HS-5 (cell line): ENCODE measurements around the gene ANO7.
"Not testable (repeated sequence)": the region's sequence is repeated elsewhere in the genome, so short reads cannot be mapped to it uniquely, and the experiment has no call there.

ENCODE experiments used
- DNase-seq: peaks from one replicate; pipeline ENCODE4 v3.0.0-alpha.2; 2012; ENCODE audit warnings: low read depth

ANO7 gene

DNA sequence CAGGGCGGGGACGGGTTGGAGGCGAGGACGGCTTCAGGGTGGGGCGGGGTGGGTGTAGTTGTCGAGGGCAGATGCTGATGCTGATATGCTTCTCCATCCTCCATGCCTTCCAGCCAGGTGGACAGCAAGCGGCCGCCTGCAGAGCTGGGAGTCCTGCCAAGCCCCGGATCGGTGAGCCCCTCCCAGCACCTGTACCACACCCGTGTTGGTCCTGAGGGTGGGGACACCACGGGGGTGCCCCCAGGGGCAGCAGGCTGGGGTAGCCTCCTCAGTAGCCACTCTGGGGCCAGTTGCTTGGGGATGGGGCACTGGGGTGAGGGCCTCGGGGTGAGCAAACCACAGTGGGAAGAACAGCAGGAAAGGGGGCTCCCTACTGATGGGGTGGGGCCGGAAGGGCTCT, 2.6 kb downstream of the ANO7 start:
- no peak for DNase-seq

DNA sequence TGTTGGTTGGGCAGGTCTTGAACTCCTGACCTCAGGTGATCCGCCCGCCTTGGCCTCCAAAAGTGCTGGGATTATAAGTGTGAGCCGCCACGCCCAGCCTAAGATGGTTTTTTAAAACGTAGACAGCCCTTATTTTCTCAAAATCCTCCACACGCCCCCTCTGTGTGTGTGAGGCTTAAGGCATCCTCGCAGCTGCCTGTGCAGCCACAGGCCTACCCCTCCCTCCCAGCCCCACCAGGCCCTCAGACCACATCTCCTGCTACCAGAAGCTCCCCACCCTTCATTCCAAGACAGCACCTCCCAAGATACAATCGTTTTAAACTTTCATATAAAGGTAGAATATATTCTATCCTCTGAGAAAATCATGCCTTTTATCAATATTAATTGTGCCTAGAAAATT, 4.8 kb downstream of the ANO7 start:
- no peak for DNase-seq

DNA sequence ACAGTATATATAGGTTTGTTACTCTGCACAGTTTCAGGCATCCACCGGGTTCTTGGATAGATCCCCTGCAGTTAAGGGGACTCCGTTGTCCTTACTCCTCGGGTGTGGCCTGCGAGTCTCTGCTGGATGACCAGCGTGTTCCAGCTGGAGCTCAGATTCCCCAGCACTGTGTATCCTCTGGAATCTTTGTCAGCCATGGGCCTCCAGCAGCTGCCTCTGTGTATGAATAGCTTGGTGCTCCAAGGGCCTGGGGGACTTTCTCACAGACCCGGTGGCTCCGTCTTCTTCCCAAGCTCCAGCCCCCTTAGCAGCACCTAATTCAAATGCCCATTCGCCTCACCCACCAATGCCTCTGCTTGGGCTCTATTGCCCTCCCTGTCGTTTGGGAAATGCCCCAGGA, 6.3 kb downstream of the ANO7 start:
- no peak for DNase-seq

DNA sequence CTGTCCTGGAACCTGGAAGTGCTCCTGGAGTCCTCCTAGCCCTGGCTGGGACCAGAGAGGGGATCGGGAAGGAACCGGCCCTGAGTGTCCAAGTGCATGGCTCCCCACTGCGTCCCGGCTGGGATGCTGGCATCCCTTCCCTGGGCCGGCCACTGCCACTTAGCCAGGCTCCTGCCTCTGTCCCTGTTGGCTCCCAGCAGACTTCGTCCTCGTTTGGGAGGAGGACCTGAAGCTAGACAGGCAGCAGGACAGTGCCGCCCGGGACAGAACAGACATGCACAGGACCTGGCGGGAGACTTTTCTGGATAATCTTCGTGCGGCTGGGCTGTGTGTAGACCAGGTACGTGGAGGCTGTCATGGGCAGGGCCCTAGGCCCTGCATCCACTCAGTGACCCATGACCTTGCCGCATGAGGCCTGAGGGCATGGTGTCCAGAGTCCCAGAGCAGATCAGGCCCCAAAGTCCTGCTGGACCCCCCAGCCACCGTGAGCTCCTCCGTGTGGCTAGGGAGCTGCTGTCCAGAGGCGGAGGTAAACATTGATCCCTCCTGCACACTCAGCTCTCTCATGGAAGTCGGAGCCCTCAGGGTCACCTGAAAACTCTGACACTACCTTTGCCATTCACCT, 7.1 kb downstream of the ANO7 start:
- no peak for DNase-seq

DNA sequence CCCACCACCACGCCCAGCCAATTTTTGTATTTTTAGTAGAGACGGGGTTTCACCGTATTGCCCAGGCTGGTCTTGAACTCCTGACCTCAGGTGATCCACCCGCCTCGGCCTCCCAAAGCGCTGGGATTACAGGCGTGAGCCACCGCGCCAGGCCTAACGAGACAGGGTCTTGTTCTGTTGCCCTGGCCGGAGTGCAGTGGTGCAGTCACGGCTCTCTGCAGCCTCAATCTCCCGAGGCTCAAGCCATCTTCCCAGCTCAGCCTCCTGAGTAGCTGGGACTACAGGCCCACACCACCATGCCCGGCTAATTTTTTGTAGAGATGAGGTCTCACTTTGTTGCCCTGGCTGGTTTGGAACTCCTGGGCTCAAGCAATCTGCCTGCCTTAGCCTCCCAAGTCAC, 8.8 kb downstream of the ANO7 start:
- not testable (repeated sequence) for DNase-seq

DNA sequence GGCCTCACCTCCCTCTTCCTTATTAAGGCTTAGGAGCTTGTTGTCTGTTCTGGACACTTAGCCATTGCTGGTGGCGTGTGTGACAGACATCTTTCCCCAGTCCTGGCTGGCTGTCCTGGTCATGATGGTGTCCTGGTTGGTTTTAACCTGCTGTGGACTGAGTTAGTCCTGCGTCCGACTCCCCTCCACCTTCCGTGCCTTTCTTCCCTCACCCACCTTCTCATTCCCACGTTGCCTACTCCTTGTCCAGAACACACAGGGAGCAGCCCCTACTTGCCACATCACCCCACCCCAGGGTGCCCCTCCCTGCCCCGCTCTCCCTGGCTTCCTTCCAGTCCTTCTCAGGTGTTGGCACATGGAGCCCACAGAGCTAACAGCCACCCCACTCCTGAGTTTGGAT, 9.5 kb downstream of the ANO7 start:
- no peak for DNase-seq

DNA sequence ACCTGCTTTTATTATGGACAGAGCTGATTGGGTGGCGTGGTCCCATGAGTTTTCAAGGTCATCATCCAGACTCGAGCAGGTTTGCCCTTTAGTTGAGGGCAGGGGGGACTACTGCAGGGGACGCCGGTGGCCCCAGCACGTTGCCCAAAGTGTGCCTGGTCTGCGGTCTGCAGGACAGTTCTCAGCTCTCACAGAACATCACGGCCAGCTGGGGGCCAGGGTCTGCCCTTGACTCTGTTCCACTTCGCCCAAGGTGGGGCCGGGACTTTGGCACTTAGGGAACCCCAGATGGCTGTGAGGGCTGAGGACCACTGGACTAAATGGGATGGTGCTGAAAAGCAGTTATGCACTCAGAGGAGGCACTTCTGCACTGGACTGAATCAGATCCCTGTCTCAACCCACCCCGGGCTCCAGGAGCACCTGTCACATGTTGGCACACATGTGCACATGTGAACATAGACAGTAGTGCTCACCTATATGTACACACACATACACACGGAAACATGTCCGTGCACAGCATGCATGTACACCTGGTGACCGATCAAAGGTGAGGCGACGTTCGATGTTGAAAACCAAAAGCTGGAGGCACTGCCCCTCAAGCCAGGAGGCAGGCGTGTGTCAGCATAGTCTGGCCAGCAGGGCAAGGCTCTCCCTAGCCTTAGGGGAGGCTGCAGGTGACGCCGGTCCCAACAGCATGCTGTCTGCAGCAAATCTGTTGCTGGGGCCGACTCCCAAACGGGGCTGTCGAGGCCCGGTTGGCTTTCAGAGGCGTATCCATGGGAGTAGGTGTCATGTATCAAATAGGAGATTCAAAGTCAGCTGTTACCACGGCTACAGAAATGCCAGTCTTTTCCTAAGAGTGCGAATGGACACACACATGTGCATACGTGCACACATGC, 10.2 kb downstream of the ANO7 start:
- no peak for DNase-seq

DNA sequence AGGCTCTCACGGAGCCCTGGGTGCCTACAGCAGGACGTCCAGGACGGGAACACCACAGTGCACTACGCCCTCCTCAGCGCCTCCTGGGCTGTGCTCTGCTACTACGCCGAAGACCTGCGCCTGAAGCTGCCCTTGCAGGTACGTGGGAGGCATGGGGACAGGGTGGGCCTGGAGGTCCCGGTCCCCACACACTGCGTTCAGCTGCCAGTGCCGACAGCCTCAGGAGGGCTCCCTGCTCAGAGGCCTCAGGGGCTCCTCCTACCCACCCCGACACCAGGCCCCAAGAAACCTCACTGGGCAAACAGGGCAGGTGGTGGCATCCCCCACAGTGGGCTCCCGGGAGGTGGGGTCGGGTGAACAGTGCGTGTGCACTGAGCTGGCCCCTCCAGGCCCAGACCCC, 10.8 kb downstream of the ANO7 start:
- no peak for DNase-seq

DNA sequence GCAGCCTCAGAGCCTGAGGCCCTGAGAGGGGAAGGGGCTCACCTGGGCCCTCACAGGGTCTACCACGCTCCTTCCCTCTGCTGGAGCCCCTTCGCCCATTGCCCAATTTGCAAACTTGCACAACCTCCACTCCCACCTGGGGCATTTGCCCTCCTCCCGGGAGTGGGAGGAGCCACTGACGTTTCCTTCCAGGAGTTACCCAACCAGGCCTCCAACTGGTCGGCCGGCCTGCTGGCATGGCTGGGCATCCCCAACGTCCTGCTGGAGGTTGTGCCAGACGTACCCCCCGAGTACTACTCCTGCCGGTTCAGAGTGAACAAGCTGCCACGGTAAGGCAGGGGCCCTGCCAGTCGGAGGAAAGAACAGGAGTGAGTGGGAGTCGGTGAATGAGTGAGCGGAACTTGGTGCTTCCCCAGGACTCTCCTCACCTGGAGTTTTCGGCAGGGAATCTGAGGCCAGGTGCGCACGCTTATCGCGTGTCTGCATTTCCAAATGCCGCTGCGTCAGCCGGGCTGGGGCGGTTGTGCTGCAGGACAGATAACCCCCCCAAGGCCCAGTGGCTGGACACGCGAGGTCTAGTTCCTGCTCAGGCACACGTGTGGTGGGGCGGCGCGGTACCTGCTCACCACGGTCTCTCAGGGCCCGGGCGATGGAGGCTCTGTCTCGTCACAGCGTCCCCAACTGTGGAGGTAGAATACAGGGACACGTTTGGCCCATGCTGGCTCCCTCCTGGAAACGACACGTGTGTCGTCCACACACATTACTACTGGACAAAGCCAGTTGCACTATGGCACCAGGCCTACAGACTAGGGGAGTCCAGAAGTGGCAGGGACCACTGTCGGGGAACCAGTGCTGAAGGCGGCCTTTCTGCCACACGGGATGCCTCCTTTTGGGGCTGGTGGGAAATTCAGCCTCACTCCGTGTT, 11.7 kb downstream of the ANO7 start:
- DNase-seq = no peak

DNA sequence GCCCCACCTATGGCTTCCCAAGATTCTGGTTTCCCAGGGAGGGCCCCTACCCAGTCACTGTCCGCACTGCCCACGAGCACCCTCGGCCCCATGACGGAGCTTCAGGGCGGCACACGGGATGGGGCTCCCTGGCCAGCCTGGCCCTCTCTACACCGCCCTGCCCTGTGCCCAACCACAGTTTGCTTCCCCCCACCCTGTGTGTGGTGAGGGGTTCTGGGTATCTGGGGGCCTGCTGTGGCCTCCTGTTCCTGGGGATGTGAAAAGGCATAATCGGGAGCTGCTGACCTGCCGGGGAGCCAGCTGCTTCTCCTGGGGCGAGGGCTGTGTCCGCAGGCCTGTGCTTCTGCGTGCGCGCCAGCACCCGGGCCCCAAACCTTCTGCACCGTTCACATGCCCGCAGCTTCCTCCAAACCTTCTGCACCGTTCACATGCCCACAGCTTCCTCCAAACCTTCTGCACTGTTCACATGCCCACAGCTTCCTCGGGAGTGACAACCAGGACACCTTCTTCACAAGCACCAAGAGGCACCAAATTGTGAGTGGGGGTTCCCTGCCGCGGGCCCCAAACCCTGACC, 12.4 kb downstream of the ANO7 start:
- DNase-seq = no peak

DNA sequence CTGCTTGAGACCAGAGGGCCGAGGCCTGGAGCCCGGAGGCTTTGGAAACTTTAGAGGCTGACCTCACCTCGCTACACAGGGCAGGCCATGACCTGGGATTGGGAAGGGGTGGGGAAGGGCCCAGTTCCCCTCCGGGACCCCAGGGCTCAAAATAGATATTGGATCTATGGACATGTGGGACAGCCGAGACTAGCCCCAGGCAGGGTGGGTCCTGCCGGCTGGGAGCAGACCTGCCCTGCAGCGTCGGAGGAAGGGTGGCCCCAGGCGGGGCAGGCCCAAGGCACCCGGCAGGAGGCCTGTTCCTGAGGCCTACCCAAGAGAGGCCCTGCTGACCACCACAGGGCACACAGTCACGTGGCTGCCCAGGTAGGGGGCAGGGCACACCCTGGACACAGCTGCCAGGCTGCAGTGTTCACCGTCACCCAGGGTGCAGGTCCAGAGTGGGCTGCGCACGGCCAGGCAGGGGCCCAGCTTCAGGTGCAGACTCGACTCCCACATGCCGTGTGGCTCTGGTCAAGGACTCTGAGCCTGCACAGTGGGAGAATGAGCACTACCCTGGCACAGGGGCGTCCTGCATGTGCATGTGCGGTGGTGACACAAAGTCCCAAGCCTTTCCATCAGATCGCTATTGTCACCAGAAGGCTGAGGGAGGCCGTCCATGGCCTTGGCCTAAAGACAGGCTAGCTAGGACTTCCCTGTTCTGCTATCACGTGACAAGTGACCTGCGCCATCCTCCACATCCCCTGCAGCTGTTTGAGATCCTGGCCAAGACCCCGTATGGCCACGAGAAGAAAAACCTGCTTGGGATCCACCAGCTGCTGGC, 13.2 kb downstream of the ANO7 start:
- DNase-seq = no peak

DNA sequence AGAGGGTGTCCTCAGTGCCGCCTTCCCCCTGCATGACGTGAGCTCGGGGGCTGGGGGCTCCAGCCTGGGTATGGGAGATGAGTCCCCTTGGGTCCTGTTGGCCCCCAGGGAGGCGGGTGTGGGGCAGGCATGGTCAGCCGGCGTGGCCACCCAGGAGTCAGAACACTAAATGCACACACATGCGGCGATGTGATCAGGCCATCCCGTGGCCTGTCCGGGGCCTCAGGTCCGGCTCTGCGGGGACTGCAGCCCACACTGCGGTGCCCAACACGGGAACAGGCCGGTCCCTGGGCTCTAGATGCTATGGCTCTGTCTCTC, 13.8 kb downstream of the ANO7 start:
- no peak for DNase-seq

DNA sequence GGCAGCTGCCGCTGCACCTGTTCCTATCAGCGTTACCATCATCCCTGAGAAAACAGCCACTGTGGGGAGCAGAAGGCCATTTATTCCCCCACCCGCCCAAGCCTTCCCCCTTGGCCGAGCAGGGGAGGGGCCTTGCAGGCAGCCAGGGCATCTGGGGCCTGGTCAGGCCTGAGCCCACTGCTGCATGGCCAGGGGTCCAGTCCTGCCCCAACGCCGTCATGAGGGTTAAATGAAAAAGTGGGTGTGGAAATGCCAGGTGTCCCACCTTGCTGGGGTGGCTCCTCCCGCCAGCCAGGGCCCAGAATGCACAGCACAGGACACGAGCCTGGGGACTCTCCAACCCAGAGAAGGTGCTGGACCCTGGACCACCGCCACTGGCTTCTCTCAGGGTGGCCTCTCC, 14.2 kb downstream of the ANO7 start:
- DNase-seq = no peak

DNA sequence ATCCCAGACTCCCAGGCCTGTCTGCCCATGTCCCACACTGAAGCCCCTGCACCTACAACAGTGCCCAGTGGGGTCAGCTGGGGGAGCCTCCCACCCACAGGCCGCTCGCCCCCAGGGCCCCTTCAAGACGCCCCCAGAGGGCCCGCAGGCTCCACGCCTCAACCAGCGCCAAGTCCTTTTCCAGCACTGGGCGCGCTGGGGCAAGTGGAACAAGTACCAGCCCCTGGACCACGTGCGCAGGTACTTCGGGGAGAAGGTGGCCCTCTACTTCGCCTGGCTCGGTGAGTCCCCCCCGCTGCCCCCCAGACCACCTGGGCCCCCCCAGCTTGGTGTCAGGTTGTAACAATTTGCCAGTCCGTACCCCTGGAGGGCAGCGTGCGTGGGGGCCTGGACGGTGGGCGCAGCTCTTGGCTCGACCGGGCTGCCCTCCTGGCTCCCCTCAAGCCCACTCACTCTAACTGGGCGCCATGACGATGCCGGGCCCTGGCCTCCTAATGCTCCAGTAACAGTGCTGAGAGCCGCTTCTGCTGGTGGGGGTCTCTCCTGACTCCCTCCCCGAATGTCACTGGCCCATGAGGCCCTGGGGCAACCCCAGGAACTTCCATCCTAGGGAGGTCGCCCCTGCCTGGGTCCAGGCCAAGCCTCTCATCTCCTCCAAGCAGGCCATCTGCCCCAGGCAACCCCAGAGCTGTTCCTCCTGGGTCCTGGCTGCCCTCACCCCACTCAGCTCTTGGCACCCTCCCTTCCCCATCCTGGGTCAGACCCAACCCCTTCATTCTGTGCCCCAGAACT, 14.9 kb downstream of the ANO7 start:
- no peak for DNase-seq

DNA sequence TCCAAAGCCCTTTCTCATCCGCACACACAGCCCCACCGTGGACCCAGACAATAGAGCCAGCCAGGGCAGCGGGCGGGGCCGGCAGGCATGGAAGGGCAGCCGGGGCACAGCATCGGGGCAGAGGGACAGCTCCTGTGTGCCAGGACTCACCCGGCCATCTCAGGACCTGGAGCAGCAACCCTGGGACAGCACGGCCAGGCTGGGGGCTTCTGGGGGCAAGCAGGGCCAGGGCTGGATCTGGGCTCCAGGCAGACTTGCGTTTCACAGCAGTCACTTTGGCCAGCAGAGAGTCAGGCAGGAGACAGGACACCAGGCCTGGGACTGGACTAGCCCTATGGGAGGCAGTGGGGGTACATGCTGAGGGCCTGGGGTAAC, 15.5 kb downstream of the ANO7 start:
- no peak for DNase-seq

DNA sequence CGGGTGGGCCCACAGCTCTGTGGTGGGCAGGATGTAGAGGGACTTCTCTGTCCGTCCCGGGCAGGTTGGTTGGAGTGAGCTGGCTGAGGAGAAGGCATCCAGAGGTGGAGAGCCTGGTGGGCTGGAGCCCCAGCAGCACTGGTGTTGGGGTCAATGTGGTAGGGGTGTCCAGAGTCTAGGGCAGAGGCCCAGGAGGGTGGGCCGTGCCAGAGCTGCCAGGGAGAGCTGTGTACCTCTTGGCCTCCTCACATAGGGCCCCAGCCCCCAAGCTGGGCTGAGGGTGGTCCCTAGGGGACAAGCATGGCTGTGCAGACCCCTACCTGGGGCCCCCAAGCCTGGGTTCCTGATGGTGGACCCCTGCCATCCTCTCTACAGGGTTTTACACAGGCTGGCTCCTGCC, 16.0 kb downstream of the ANO7 start:
- no peak for DNase-seq

DNA sequence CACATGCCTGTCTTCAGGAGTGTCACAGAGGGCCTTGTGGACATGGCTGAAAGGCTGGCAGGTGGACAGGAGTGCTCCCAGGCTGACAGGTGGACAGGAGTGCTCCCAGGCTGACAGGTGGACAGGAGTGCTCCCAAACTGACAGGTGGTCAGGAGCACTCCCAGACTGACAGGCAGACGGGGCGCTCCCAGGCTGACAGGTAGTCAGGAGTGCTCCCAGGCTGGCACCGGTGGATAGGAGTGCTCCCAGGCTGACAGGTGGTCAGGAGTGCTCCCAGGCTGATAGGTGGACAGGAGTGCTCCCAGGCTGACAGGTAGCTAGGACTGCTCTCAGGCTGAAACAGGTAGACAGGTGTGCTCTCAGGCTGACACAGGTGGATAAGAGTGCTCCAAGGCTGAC, 16.6 kb downstream of the ANO7 start:
- DNase-seq = no peak

DNA sequence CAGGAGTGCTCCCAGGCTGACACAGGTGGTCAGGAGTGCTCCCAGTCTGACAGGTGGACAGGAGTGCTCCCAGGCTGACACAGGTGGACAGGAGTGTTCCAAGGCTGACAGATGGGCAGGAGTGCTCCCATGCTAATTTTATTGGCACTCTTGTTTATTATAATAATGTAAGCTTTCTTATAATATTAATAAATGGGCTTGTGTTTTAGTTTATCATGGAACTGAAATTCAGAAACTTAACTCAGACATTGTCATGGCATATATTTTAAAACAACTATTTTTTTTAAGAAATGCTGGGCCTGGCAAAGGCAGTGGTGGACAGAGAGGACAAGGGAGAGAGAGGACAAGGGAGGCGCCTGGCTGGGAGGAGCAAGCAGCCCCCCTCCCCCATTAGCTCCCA, 18.7 kb downstream of the ANO7 start:
- DNase-seq = no peak

DNA sequence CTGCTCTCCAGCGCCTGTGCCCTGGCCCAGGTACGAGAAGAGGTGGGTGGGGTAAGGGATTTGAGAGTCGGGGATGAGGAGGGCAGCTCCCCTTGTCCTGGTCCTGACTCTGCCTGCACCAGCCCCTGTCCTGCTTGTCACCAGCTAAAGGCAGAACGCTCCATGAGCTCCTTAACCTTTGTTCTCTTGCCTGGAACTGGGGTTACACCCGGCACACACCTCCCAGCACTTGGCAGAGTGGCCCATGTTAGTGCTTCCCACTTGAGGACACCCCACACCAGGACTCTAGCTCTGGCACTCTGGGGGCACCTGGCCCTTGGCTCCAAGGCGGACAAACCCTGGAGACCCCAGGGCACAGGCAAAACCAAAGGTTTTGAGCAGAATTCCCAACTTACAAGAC, 19.2 kb downstream of the ANO7 start:
- DNase-seq = no peak

DNA sequence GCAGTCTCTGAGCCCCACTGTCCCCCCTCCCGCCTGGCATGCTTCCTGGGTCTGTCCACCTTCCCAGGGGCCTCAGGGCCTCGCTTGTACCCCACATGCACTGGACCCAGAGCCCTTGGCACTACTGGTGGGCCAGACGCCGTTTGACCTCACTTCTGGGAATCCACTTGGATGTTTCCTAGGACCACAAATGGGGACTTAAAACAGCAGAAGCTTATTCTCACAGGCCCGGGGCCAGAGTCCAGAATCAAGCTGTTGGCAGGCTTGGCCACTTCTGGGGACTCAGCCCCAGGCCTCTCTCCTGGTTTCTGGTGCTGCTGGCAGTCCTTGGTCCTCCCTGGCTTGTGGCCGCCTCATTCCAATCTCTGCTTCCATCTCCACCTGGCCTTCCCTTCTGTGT, 19.6 kb downstream of the ANO7 start:
- DNase-seq = no peak

DNA sequence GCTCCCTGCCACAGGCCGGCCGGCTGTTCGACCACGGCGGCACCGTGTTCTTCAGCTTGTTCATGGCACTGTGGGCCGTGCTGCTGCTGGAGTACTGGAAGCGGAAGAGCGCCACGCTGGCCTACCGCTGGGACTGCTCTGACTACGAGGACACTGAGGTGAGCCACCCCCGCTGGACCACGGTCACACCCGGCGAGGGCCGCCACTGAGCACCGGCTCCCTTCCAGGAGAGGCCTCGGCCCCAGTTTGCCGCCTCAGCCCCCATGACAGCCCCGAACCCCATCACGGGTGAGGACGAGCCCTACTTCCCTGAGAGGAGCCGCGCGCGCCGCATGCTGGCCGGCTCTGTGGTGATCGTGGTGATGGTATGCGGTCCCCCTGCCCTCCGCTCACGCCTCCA, 20.8 kb downstream of the ANO7 start:
- no peak for DNase-seq
